NCI-H446 treated with DMSO at 0.1 percent for 48 hours (cell line): Measurements from ENCODE around the gene ACO2.
A peak's percentile ranks its signal among the peaks of the same experiment; 100 is the strongest.
"Not testable (repeated sequence)": the region's sequence is repeated elsewhere in the genome, so short reads cannot be mapped to it uniquely, and the experiment has no call there.

Source experiments
- DNase-seq: peaks from one replicate; lab custom pipeline; 2025; lab: John Stamatoyannopoulos, UW

ACO2 gene

DNA sequence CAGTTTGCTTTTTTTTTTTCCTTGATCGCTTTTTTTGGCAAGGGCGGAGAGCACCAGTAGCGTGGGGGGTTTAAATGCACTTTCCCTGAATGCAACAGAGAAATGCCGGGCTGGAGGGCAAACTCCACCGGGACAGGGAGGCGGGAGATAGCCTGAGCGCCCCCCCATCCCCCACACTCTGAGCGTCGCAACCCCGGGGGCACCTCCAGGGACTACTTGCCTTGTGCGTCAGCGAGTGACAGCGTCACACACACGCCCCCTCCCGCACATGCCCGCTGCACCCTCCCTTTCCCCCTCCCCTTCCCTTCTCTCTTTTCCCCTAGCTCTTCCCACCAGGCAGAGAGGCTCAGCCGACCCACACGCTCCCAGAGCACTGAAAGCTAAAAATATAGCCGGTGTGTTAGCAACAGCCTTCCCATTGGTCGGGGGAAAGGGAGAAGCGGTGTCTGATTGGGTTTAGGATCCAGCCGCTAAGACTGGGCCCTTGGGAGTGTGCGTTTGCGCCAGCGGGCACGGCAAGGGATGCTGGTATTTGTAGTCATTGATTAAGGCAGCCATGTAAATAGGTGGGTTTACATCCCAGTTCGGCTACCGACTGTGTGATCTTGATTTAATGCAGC is 20.6 kb upstream of the ACO2 start:
- peak; percentile 99 for DNase-seq

DNA sequence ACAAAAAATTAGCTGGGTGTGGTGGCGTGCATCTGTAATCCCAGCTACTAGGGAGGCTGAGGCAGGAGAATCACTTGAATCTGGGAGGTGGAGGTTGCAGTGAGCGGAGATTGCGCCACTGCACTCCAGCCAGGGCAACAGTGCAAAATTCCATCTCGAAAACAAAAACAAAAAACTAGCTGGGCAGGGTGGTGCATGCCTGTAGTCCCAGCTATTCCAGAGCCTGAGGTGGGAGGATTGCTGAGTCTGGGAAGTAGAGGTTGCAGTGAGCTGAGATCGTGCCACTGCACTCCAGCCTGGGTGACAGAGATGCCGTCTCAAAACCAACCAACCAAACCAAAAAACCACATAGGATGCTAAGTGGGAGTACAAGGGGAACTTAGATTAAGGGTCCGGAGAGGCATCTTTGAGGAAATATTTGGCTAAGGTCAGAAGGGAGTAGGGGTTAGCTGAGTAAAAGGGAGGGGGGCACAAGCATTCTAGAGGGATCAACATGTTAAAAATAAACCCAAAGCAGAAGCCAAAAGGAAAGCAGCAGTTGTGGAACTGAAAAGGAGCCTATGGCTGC is 10.7 kb upstream of the ACO2 start:
- no peak for DNase-seq

DNA sequence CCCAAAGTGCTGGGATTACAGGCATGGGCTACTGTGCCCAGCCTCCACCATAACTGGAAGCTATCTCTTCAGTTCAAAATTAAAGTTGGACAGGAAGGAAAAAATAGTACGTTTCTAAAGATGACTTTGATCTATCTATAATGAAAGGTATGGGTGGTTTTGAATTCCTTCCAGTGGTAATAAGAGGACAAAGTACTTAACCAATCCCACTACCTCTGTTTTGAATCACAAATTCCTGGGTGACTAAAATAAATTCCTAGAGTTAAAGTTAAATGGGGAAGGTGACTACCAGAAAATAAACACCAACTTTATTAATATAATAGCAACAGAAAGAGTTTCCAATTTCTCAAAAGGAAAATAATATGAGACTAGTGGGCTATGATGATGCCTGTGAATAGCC is 9.5 kb upstream of the ACO2 start:
- no peak for DNase-seq

DNA sequence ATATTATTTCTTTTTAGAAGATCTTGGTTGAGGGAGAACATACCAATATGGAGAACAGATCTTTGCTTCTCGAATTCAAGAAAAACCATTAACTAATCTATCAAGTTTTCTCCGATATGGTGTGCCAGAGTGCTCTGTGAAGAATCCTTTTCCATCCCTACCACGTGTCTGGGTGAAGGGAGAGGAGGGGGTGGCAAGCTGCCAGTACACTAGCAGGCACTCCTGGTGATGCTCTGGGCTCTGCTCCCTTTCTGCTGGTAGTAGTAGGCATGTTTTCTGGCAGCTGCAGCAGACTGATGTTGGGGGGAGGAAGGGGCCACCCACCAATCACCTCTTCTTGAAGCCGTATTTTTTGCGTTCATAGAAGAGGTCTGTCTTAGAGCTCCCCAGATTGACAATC is 8.8 kb upstream of the ACO2 start:
- not testable (repeated sequence) for DNase-seq

DNA sequence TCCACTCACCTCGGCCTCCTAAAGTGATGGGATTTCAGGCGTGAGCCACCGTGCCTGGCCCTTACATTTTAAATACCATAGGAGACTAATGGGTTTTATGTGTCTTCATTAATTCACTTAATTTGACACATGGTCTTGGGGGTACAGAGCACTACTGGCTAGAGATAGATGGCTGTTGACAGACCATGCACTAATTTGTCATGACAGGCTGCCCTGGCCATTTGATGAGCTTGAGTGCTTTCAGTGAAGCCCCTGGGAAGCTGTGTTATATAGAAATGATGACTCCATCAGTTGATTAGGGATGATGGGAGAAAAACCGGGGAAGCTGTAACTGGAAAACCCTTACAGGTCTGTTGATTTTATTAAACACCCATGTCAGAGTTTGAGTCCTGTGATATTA is 7.0 kb upstream of the ACO2 start:
- DNase-seq = no peak

DNA sequence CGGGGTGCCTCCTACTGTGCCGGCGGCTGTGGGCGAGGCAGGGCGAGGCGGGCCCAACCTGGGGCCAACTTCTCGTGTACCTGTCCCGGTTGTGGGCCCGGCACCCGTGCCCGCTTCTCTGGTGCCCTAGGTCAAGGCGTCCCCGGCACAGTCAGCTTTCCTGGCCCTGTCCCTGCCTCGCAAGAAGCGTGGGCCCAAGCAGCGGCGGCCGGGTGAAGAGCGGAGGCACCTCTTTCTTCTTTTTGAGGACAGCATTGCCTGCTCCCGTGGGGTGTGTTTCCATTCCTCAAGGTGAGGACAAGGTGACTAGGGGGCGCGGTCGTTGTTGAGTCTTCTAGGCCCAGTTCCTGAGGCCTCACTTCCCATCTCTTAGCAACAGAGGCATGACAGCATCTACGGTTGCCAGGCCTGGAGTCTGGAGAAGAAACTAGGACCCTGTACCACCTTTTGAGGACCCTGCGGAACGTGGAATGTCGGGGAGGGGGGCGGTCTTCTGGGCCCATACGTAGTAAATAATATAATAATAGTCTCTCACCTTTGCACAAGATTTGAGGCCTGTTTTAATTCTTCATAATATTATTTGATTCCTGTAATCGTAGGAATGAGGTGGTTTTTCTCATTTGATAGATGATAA is 418 bp downstream of the ACO2 start:
- DNase-seq = no peak

DNA sequence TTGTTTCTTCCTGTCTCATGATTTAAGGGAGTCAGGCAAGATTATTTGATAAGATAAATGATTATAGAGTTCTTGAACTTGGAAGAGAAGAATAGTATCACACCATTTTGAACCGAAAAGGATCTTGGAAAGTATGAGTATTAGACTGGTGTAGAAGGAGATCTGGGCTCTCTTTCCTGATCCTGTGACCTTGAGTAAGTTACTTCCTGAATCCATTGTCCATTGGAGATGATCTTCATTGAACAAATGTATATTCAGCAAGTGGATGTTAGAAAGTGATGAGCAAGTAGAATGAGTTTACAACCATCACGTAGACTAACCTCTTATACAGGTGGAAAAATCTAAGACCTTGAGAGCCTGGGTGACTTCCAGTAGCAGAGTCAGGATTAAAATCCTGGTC is 2.0 kb downstream of the ACO2 start:
- DNase-seq = no peak

DNA sequence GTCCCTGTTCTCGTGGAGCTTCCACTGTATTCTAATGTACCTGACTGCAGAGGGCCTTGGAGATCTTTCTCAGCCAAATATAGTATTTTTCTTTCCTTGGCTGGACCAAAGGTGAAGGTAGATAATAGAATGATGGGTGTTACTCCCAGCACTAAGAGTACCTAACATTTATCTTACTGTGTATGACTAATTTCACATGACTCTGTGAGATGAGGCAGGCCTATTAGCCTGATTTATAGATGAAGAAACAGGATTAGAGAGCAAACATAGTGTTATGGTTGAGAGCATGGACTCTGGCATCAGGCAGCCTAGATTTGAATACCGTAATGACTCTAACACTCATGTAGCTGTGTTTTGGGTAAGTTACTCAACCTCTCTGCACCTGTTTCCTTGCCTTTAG is 2.7 kb downstream of the ACO2 start:
- DNase-seq = no peak

DNA sequence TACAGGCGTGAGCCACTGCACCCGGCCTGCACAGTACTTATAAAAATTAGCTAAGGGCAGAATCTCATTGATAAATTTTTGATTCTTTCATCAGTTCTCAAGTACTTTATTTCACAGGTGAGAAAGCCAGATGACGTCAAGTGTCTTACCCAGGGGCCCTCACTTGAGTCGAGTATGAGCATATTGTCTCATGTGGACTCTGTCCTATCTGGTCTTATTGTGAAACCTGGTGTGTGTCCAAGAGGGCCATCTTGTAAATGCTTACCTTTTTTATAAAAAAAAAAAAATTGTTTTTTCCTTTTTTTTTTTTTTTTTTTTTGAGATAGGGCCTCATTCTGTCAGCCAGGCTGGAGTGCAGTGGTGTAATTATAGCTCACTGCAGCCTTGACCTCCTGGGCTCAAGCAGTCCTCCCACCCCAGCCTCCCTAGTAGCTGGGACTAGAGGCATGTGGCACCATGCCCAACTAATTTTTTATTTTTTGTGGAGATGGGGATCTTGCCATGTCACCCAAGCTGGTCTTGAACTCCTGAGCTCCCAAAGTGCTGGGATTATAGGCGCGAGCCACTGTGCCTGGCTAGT is 6.0 kb downstream of the ACO2 start:
- no peak for DNase-seq

DNA sequence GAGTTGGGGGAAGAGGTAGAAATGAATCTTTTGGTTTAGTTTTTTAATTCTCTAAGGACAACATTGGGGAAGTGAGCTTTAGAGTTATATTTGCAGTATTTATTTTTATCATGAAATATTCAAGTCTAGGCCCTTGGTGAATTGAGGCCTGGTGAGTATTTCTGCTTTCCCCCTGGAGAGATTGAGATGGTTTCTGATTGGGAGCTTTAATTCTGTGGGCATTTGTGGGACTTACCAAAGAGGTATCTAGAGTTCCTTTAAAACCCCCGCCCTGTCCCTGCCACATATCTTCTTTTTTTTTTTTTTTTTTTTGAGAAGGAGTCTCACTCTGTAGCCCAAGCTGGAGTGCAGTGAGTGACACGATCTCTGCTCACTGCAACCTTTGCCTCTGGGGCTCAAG is 9.6 kb downstream of the ACO2 start:
- DNase-seq = no peak

DNA sequence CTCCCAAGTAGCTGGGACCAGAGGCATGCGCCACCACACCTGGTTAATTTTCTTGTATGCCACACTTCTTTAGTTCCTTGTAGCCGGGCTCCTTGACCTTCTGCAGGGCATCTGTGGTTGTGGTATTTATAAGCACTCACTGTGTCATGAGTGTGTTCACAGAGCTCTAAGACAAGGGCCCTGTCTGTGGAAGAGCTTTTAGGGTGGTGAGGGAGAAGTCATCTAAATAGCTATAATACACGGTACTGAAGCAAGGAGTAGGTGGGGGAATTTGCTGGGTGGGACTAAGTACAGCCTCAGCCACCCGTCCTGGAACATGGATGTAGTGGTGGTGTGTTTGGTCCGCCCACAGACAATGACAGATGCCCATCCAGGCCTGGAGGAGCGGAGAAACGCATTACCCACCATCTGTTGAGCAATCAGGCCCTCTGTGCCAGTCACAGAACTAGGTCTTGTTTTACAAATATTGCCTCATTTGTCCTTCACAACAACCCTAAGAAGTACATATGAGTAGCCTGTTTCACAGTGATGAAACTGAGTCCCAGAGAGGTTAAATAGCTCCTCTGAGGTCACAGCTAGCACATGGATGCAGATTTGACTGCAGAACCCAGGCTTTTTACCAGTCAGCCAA is 10.1 kb downstream of the ACO2 start:
- peak; percentile 45 for DNase-seq

DNA sequence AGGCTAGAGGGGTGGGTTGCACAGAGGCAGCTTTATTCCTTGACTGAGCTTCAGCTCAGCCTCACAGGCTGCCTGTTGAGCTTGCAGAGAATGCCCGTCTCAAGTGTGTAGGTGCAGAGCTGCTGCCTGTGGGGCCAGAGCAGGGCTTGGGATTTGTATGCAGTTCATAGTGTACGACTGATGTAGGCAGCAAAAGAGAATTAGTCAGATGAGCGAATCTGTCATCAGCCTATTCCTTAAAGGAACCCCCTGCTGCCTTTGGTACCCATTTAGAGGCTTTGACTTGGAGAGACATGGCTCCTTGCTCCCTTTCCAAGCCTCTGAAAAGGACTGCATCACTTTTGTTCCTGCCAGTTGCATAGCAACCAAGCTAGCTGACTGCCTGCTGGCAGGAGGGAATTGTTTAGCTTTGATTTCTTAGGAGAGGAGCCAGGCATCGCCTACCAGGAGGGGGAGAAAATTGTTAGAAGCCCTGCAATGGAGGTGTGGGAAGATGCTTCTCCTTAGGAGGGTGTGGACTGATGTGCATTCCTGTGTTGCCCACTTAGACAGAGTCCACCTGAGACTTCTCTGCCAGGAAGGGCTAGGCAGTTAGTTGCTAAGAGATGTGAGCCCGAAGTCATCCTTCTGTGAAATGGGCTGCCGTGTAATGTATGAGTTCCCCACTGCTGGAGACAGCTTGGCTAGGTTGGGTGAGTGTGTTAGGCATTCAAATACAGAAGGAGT is 10.9 kb downstream of the ACO2 start:
- no peak for DNase-seq

DNA sequence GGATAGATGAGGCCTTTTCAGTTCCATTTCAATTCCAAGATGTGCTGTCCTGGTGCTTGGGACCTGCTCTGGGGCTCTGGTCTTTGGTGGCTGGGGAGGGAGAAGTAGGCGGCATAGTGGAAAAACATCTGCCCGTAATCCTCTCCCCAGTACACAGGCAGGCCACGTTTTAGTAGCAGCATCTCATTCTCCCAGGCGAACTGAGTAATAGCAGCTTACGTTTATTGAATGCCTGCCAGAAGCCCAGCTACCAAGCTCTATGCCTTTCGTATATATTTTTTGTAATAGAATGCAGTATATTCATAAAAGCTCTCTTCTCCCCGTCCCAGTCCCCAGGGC is 11.4 kb downstream of the ACO2 start:
- DNase-seq = no peak

DNA sequence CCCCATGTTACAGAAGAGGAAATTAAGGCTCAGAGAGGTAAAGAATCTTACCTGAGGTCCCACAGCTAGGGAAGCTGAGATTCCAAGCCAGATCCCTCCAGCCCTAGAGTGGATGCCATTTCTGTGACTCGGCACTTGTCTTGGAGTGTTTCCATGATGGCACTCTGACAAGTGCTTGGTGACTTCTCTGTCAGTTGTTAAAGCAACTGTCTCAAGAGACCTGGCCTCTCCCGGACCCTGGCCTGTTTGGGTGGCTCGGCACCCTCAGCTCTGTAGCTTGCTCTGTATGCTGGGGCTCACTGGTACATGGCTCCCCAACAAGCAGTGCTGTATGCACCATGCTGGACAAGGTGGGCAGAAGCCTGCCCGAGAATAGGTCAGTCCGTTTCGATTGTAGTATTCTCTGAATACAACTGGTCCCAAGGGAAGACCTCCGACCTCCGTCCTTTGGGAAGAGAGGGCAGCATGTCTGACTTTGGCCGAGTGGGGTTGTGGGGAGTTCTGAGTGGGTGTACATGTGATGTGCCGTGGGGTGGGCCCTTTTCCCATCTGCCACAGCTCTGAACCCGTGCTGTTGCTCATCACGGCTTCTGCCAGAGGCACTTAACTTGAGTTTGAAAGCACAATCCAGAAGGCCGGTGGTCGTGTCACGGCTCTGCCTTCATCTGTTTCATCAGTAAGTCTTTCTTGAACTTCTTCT is 12.4 kb downstream of the ACO2 start:
- DNase-seq = no peak

DNA sequence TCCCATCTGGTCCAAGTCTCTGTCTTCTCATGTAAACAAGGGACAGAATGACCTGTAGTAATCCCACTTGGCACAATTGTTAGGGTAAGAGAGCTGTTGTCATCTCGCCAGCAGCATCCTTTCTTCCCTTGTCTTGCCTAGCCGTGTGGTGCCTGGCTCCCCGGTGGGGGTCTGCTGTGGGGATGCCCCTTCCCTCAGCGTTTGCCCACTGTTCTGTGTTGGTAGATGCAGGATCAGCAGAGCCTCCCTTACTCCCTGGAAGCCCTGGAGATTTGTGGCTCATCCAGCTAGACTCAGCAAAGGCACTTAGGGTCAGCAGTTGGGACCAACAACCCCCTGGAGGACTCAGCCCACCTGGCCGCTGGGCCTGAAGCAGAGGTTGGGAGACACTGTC is 13.0 kb downstream of the ACO2 start:
- no peak for DNase-seq

DNA sequence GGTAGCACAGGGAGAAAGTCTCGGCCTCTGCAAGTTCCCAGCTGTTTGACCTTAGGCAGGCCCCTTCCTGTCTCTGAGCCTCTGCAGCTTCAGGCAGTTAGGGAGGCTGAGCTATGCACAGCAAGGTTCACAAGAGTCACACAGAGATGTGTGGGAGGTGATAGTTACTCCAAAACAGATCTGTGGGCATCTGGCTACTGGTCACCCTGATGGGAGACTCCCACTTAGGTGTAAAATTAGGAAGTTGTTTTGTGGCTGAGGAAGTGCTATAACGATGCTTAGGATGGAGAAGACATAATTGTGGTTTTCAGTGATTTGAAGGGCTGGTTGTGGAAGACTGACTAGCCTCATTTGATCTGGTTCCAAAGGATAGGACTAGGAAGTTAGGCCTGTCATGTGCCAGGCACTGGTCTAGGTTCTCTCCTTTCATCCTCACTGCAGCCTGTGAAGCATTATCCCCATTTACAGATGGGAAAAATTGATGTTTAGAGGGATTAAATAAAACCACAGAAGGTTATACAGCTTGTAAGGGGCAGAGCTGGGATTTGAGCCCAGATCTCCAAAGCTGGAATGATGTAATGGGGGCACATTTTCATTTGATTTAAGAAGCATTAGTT is 13.5 kb downstream of the ACO2 start:
- DNase-seq = no peak

DNA sequence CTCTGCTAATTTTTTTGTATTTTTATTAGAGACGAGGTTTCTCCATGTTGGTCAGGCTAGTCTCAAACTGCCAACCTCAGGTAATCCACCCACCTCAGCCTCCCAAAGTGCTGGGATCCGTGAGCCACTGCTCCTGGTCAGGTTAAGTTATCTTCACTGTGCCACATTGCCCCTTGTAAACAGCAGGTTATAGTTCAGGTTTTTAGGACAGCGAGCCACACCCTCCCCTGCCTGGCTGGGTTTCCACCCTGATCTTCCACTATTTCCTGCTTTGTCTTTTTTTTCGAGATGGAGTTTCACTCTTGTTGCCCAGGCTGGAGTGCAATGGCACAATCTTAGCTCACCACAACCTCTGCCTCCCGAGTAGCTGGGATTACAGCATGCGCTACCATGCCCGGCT is 16.1 kb downstream of the ACO2 start:
- no peak for DNase-seq

DNA sequence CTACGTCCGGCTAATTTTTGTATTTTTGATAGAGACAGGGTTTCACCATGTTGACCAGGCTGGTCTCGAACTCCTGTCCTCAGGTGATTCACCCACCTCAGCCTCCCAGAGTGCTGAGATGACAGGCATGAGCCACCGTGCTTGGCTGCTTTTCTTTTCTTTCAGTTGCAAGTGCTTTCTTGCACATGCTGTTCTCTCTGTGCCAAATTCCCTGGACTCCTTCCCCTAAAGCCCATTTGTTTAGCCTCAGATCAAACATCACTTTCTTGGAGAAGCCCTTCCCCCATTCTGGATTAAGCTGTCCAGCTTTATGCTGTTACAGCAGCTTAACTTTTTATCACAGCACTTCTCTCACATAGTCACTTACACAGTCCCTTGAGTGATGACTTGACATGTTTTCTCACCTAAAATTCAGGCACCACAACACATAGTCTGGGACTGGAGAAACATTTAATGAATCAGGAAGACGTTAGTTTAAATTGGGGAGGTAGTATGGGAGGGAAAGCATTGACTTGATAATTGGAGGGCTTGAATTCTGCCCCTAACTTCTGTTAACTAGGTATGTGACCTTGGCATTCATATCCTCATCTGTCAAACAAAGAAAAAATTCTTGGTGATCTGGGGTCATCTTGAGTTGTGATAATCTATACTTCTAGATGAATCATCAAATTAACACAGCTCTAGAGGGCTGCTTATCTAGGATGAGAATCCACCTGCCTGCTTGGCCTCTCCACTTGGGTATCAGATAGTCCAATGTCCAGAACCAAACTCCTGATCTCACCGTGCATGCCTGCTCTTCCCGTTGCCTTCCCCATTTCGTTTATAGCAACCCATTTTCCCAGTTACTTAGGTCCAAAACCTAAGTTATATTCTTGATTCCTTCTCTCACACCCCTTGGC is 18.4 kb downstream of the ACO2 start:
- no peak for DNase-seq

DNA sequence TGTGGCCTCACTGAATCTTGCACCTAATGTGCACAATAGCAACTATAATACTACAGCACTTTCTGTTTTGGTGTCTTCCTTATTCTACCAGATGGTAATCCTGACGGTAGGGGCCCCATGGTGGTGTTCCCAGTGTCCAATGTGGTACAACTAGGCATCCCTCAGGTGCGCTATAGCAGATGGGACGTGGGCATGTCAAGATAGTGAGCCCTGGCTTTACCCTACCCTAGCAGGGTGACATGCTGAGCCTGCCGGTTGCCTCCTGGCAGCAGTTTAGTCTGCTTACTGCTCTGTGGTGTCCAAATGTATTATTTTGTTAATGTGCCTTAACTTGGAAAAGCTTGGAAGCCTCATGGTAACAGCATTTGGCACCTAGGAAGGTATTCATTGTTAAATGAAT is 19.2 kb downstream of the ACO2 start:
- no peak for DNase-seq

DNA sequence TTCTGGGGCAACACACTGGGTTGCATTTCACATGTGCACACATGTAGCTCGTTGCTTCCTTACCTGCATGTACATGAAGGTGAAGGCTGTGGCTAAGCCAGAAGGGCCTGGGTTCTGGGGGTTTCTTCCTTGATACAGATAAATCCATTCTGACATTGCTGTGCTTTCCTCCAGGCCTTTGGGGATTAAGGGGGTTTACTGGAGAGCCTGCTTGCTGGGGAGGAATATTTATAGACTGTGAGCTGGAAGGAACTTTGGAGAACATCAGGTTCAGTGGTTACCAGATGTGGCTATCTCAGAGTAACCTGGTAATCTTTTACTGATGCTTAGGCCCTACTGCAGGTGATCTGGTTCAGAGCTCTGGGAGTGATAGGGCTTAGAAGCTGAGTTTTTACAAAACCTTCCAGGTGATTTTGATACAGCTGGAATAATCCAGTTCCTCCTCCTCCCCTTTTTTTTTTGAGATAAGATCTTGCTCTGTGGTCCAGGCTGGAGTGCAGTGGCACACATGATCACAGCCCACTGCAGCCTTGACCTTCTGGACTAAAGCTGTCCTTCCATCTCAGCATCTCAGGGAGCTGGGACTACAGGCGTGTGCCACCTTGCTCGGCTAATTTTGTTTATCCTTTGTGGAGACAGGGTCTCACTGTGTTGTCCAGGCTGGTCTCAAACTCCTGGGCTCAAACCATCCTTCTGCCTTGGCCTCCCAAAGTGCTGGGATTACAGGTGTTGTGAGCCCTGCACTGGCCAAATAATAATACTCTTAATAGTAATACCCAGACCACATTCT is 19.9 kb downstream of the ACO2 start:
- DNase-seq = no peak
